Dendritic cell treated with granulocyte-macrophage colony-stimulating factor and Interleukin-4, amounts not matched to agents 40 ng/mL and 50 ng/mL, for 4 days (primary cell): Measurements from ENCODE around the gene TRPM3.

Experiments
- H3K27ac Mint-ChIP-seq: one replicate; pipeline ENCODE4 v1.8.0; 2022; ENCODE audit warnings: mild to moderate bottlenecking, mixed read lengths
- H3K27me3 Mint-ChIP-seq: one replicate; pipeline ENCODE4 v1.8.0; 2022; ENCODE audit warnings: mild to moderate bottlenecking, mixed read lengths
- H3K36me3 Mint-ChIP-seq: one replicate; pipeline ENCODE4 v1.8.0; 2022; ENCODE audit warnings: low read depth, mixed read lengths
- H3K4me1 Mint-ChIP-seq: one replicate; pipeline ENCODE4 v1.8.0; 2022; ENCODE audit warnings: low read depth, mixed read lengths
- H3K4me3 Mint-ChIP-seq: one replicate; pipeline ENCODE4 v1.8.0; 2022; ENCODE audit warnings: mild to moderate bottlenecking, moderate library complexity, mixed read lengths
- H3K9me3 Mint-ChIP-seq: one replicate; pipeline ENCODE4 v1.8.0; 2022; ENCODE audit warnings: mixed read lengths
- intact Hi-C: fragments of 100-400 bp; cut with micrococcal nuclease; formaldehyde crosslinking; loops from one replicate; pipeline ENCODE4 v1.15.0; 2022

TRPM3 gene

GRCh38 chr9:70941191-70941590 is 180.2 kb downstream of the TRPM3 start:
- intact Hi-C loops = no loop called here
- no peaks in the 10 kb centered on the region for H3K27me3 Mint-ChIP-seq
- H3K27ac Mint-ChIP-seq = no peak overlapping the region
- no peaks in the 10 kb centered on the region for H3K36me3 Mint-ChIP-seq
- no peaks in the 10 kb centered on the region for H3K9me3 Mint-ChIP-seq
- no peaks in the 10 kb centered on the region for H3K4me1 Mint-ChIP-seq
- H3K4me3 Mint-ChIP-seq = no peak overlapping the region

GRCh38 chr9:70940605-70941004 is 180.8 kb downstream of the TRPM3 start:
- no peaks in the 10 kb centered on the region for H3K4me1 Mint-ChIP-seq
- H3K27me3 Mint-ChIP-seq = no peaks in the 10 kb centered on the region
- intact Hi-C loops = no loop called here
- no peak overlapping the region for H3K4me3 Mint-ChIP-seq
- no peaks in the 10 kb centered on the region for H3K9me3 Mint-ChIP-seq
- no peak overlapping the region for H3K27ac Mint-ChIP-seq
- no peaks in the 10 kb centered on the region for H3K36me3 Mint-ChIP-seq

DNA sequence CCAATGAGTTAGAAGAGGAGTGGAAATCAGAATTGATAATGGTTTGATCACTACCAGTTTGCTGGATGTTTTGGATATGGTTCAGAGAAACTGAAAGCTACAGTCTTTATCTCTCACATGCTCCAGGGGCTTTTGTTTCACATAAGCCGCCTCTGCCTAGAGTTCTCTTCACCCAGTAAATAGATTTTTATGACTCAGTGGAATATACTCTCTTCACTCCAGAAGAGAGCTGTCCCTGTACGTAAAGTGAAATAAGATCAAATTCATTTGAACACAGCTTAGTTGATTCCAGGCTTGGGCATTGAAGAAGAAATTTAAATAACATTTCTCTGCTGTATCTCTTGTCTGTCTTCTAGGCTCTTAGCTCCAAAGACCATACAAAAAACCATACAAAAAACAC is 184.9 kb downstream of the TRPM3 start:
- H3K27me3 Mint-ChIP-seq = no peaks in the 10 kb centered on the region
- intact Hi-C loops = no loop called here
- no peaks in the 10 kb centered on the region for H3K9me3 Mint-ChIP-seq
- H3K36me3 Mint-ChIP-seq = no peaks in the 10 kb centered on the region
- no peak overlapping the region for H3K4me3 Mint-ChIP-seq
- no peaks in the 10 kb centered on the region for H3K4me1 Mint-ChIP-seq
- H3K27ac Mint-ChIP-seq = no peak overlapping the region

DNA sequence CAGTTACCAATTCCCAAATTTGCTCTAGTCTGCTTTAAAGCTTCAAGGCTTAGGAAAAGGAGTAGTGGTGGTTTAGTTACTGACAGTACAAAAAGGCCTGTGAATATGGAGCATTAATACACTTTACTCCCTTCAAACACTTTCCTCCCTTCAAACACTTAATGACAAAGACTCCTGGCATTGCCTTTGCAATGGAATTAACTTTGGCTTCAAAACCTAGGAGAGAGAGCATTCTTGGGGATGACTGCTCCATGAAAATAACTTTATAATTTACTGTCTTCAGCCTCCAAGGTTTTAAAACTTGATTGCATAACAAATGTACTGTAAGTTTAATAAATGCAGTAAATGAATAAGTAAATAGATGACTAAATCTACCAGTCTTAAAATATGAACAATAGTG is 185.6 kb downstream of the TRPM3 start:
- intact Hi-C loops = no loop called here
- Mint-ChIP-seq H3K4me1 (no peaks in the 10 kb centered on the region), H3K27ac (no peak overlapping the region), H3K4me3 (no peak overlapping the region), H3K9me3 (no peaks in the 10 kb centered on the region), H3K27me3 (no peaks in the 10 kb centered on the region), H3K36me3 (no peaks in the 10 kb centered on the region)

GRCh38 chr9:70934642-70935041 is 186.8 kb downstream of the TRPM3 start:
- no peaks in the 10 kb centered on the region for H3K9me3 Mint-ChIP-seq

DNA sequence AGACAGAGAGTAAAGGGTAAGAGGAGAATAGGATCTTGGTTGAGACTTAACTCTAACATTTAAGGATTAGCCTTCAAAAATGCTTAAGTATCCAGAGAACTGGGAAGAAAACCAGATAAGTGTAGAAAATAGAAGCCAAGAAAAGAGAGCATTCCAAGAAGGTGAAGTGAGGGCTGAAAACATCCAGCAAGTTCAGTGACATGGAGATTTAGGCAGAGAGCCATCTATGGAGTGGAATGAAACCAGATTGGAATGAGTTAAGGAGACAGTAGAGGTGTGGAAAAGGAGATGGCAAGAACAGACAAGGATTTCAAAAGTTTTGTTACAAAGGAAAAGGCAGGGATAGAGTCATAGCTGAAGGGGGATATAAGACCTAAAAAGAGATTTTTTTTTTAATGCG is 188.1 kb downstream of the TRPM3 start:
- H3K27me3 Mint-ChIP-seq = no peaks in the 10 kb centered on the region
- no peak overlapping the region for H3K4me3 Mint-ChIP-seq
- H3K36me3 Mint-ChIP-seq = no peaks in the 10 kb centered on the region
- no peaks in the 10 kb centered on the region for H3K4me1 Mint-ChIP-seq
- no peak overlapping the region for H3K27ac Mint-ChIP-seq
- intact Hi-C loops = no loop called here
- no peaks in the 10 kb centered on the region for H3K9me3 Mint-ChIP-seq

More at GRCh38 chr9:70934642-70935041, 186.8 kb downstream of the TRPM3 start:
- Mint-ChIP-seq H3K27me3 (no peaks in the 10 kb centered on the region), H3K4me3 (no peak overlapping the region), H3K36me3 (no peaks in the 10 kb centered on the region), H3K27ac (no peak overlapping the region), H3K4me1 (no peaks in the 10 kb centered on the region)
- intact Hi-C loops = no loop called here

DNA sequence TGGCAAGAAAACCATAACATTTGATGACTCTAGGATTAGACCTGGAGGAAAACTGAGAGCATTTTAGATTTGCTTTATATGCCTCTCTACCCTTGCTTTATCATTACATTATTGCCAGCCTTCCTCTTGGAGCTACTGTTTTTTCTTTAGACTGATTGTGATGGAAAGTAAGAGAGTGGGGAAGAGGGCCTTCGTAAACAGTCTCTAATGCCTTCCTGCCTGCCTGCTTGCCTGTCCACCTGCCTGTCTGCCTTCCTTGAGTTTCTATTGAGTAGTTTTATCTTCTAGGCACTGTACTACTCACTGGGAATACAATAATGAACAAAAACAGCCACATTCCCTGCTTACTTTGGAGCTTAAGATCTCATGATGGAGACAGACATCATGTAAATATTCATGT is 189.3 kb downstream of the TRPM3 start:
- Mint-ChIP-seq H3K4me1 (no peaks in the 10 kb centered on the region), H3K9me3 (no peaks in the 10 kb centered on the region), H3K27ac (no peak overlapping the region), H3K27me3 (no peaks in the 10 kb centered on the region), H3K36me3 (no peaks in the 10 kb centered on the region), H3K4me3 (no peak overlapping the region)
- intact Hi-C loops = no loop called here

GRCh38 chr9:70927530-70927929 is 193.9 kb downstream of the TRPM3 start:
- no peaks in the 10 kb centered on the region for H3K27me3 Mint-ChIP-seq
- no peak overlapping the region for H3K27ac Mint-ChIP-seq
- intact Hi-C loops = loop anchor here (5.0 kb wide), 1 partner anchor 320 kb away; no protein-coding TSS in a partner anchor
- H3K9me3 Mint-ChIP-seq = no peaks in the 10 kb centered on the region
- H3K4me3 Mint-ChIP-seq = no peak overlapping the region
- no peaks in the 10 kb centered on the region for H3K4me1 Mint-ChIP-seq
- no peaks in the 10 kb centered on the region for H3K36me3 Mint-ChIP-seq

DNA sequence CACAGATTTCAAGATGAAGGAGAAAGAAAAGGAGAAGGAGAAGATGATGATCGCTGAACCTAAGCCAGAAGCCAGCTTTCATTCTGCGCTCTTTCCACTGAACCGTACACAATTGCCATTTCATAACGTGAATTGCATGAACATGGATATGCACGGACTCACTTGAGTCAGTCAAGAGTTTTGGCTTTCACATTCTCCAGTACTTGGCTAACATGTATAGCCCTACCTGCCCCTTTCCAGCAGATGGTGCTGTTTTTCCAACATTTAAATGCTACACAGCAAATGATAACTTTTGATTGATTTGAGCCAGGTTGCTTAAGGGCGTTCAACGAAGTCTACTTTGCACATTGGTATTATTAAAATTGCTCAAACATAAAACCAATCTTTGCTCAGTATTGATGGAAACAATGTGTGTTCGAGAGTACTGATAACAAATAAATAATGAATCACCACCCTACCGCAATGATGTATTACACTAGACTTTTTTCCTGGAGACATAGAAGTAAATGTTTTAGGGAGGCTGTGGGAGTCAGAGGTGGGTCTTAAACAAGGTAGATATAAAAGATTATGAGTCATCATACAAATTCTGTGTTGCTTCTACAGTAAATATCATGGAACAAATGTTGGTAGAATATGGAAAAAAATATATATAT is 196.4 kb downstream of the TRPM3 start:
- intact Hi-C loops = loop anchor here (5.0 kb wide), 1 partner anchor 322 kb away; no protein-coding TSS in a partner anchor
- Mint-ChIP-seq H3K27ac (no peak overlapping the region), H3K4me3 (no peak overlapping the region), H3K36me3 (no peaks in the 10 kb centered on the region), H3K9me3 (no peaks in the 10 kb centered on the region), H3K27me3 (no peaks in the 10 kb centered on the region), H3K4me1 (no peaks in the 10 kb centered on the region)

DNA sequence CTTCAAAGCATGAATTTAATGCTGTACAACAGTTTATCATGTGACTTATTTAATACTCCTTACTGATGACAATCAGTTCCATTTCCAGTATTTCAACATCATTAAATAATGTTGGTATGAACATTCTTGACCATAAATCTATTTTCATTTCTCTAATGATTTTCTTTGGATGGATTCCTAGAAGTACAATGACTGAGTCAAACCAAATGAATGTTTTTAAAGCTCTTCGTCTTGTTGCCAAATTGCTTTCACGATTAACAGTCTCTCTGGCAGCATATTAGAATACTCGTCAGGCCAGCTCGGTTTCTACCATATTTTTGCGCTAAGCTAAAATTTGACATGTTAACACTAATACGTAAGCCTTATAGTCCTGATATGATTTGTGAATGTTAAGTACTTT is 197.0 kb downstream of the TRPM3 start:
- Mint-ChIP-seq H3K27me3 (no peaks in the 10 kb centered on the region), H3K27ac (no peak overlapping the region), H3K36me3 (no peaks in the 10 kb centered on the region), H3K4me3 (no peak overlapping the region), H3K4me1 (no peaks in the 10 kb centered on the region), H3K9me3 (no peaks in the 10 kb centered on the region)
- intact Hi-C loops = no loop called here

GRCh38 chr9:70923961-70924360 is 197.5 kb downstream of the TRPM3 start:
- Mint-ChIP-seq H3K9me3 (no peaks in the 10 kb centered on the region), H3K27ac (no peak overlapping the region), H3K27me3 (no peaks in the 10 kb centered on the region), H3K36me3 (no peaks in the 10 kb centered on the region), H3K4me3 (no peak overlapping the region), H3K4me1 (no peaks in the 10 kb centered on the region)
- intact Hi-C loops = no loop called here

DNA sequence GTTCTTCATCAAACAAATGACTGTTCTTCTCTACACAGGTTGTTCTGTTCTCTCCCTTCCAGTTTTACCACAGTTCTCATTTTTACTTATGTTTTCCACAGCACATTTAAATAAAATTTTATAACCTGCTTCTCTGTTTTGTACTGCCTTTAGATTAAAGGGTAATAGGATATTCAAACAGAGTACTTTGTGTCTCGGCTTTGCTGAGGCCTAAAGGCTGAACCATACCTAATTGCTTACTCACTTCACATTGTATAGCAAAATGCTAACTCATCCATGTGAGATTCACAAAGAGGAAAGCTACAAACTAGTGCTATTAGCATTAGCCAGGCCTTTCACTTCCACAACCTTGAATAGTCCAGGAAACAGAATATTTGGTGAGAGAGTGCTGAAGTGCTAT is 200.3 kb downstream of the TRPM3 start:
- H3K4me3 Mint-ChIP-seq = no peak overlapping the region
- no peaks in the 10 kb centered on the region for H3K27me3 Mint-ChIP-seq
- H3K36me3 Mint-ChIP-seq = no peaks in the 10 kb centered on the region
- no peaks in the 10 kb centered on the region for H3K4me1 Mint-ChIP-seq
- no peaks in the 10 kb centered on the region for H3K9me3 Mint-ChIP-seq
- intact Hi-C loops = no loop called here
- no peak overlapping the region for H3K27ac Mint-ChIP-seq

DNA sequence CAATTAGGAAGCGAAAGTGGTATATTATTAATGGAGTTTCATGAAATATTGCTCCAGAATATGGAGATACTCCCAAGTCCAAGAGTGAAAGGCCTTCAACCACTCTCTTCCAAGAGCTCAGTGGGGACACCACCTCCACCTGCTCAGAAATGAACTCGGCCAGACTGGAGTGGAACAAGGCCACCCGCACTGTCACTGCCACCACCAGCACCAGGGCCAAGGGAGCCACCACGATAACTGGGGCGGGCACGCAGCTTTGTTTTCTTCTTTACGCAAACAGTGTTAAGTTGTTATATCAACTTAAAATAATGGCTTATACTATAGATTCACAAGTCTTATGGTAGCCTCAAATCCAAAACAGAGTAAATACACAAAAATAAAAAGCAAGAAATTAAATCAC is 204.1 kb downstream of the TRPM3 start:
- H3K27me3 Mint-ChIP-seq = no peaks in the 10 kb centered on the region
- intact Hi-C loops = no loop called here

DNA sequence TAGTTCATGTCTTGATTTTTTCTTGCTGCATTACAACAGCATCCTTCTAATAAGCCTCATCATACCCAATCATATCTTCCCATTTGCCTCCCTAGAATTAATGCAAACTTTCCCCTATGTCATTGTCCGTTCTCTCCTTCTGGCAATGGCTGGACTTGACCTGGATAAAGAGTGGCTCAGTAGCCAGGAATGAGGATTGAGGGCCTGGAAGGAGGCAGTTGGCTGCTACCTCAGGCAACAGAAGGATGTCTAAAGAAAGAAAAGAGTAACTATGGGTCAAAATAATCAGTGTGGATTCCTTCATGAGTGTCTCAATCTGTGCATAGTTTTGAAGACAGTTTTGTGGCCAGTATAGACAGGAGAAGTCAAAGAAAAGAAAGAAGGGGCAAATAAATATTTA is 209.6 kb downstream of the TRPM3 start:
- Mint-ChIP-seq H3K4me1 (no peaks in the 10 kb centered on the region), H3K9me3 (no peaks in the 10 kb centered on the region), H3K27me3 (no peaks in the 10 kb centered on the region), H3K4me3 (no peak overlapping the region), H3K27ac (no peak overlapping the region), H3K36me3 (no peaks in the 10 kb centered on the region)
- intact Hi-C loops = no loop called here

More for the DNA sequence above, 204.1 kb downstream of the TRPM3 start:
- H3K27ac Mint-ChIP-seq = no peak overlapping the region
- no peaks in the 10 kb centered on the region for H3K9me3 Mint-ChIP-seq
- H3K4me1 Mint-ChIP-seq = no peaks in the 10 kb centered on the region
- no peaks in the 10 kb centered on the region for H3K36me3 Mint-ChIP-seq
- no peak overlapping the region for H3K4me3 Mint-ChIP-seq

GRCh38 chr9:70910598-70910997 is 210.8 kb downstream of the TRPM3 start:
- intact Hi-C loops = no loop called here
- no peaks in the 10 kb centered on the region for H3K4me1 Mint-ChIP-seq

More at GRCh38 chr9:70910598-70910997, 210.8 kb downstream of the TRPM3 start:
- Mint-ChIP-seq H3K9me3 (no peaks in the 10 kb centered on the region), H3K4me3 (no peak overlapping the region), H3K27me3 (no peaks in the 10 kb centered on the region), H3K36me3 (no peaks in the 10 kb centered on the region), H3K27ac (no peak overlapping the region)
